Neutrophil (primary cell): ENCODE measurements around the gene PPM1N.
A peak's percentile ranks its signal among the peaks of the same experiment; 100 is the strongest.

ENCODE experiments used
- H3K27ac ChIP-seq: fragments of 200-600 bp; sonication (generic); 2 replicates; pipeline ENCODE4 v1.5.1; 2016; ENCODE audit warnings: mild to moderate bottlenecking, moderate library complexity
- H3K27me3 ChIP-seq: fragments of 200-600 bp; sonication (generic); 2 replicates; pipeline ENCODE4 v1.6.0; 2016; ENCODE audit warnings: mild to moderate bottlenecking
- H3K36me3 ChIP-seq: fragments of 200-600 bp; sonication (generic); 2 replicates; pipeline ENCODE4 v1.5.1; 2017
- H3K4me1 ChIP-seq, 2 experiments: fragments of 200-600 bp in 1 of 2; sonication (generic) in 1 of 2; 1 replicate in 1 of 2; 2 replicates in 1 of 2; pipeline versions ENCODE4 v1.5.1 to v1.6.1; 2013 to 2016; ENCODE audit warnings: low read depth in 1 of 2, low read length in 1 of 2, mild to moderate bottlenecking in 1 of 2, moderate library complexity in 1 of 2; ENCODE audit not compliant: control insufficient read depth in 1 of 2, insufficient read depth in 1 of 2
- H3K4me3 ChIP-seq, 2 experiments: fragments of 200-600 bp in 1 of 2; sonication (generic) in 1 of 2; 1 replicate in 1 of 2; 2 replicates in 1 of 2; pipeline ENCODE4 v1.5.1; 2013 to 2016; ENCODE audit warnings: low read depth in 1 of 2, low read length in 1 of 2, mild to moderate bottlenecking in 1 of 2, moderate library complexity in 1 of 2
- H3K9me3 ChIP-seq: fragments of 200-600 bp; sonication (generic); 2 replicates; pipeline ENCODE4 v1.5.1; 2016
- TF ChIP-seq, protein P1 (sequence below): fragments of 200-600 bp; sonication (generic); IDR thresholded peaks from 2 replicates; pipeline ENCODE4 v1.5.1; 2016; ENCODE audit warnings: antibody characterized with exemption

PPM1N gene, protein sequence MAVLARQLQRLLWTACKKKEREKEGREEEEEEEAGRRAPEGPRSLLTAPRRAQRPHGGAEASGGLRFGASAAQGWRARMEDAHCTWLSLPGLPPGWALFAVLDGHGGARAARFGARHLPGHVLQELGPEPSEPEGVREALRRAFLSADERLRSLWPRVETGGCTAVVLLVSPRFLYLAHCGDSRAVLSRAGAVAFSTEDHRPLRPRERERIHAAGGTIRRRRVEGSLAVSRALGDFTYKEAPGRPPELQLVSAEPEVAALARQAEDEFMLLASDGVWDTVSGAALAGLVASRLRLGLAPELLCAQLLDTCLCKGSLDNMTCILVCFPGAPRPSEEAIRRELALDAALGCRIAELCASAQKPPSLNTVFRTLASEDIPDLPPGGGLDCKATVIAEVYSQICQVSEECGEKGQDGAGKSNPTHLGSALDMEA

DNA sequence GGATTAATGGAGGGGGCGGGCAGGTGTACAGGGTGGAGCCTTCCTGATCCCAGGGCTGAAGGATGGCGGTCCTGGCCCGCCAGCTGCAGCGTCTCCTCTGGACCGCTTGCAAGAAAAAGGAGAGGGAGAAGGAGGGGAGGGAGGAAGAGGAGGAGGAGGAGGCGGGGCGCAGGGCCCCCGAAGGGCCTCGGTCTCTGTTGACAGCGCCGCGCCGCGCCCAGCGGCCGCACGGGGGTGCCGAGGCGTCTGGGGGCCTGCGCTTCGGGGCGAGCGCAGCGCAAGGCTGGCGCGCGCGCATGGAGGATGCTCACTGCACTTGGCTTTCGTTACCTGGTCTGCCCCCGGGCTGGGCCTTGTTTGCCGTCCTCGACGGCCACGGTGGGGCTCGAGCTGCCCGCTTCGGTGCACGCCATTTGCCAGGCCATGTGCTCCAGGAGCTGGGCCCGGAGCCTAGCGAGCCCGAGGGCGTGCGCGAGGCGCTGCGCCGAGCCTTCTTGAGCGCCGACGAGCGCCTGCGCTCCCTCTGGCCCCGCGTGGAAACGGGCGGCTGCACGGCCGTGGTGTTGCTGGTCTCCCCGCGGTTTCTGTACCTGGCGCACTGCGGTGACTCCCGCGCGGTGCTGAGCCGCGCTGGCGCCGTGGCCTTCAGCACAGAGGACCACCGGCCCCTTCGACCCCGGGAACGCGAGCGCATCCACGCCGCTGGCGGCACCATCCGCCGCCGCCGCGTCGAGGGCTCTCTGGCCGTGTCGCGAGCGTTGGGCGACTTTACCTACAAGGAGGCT lies at the start of gene PPM1N:
TSS of gene PPM1N (plus strand) at position 33 of the 785 bp plus-strand sequence. CDS start at position 63, 30 bp downstream.
- Histone ChIP-seq H3K27me3 (peaks cover 55% of the 10 kb centered on the region), H3K27ac (peak within 1 kb of the TSS; percentile 66), H3K36me3 (no peaks in the 10 kb centered on the region), H3K9me3 (no peaks in the 10 kb centered on the region), H3K4me3 (peak within 1 kb of the TSS; percentile 77 to 82), H3K4me1 (peaks cover 74 to 76% of the 10 kb centered on the region in 2 experiments)
- TF ChIP-seq, protein P1, sequence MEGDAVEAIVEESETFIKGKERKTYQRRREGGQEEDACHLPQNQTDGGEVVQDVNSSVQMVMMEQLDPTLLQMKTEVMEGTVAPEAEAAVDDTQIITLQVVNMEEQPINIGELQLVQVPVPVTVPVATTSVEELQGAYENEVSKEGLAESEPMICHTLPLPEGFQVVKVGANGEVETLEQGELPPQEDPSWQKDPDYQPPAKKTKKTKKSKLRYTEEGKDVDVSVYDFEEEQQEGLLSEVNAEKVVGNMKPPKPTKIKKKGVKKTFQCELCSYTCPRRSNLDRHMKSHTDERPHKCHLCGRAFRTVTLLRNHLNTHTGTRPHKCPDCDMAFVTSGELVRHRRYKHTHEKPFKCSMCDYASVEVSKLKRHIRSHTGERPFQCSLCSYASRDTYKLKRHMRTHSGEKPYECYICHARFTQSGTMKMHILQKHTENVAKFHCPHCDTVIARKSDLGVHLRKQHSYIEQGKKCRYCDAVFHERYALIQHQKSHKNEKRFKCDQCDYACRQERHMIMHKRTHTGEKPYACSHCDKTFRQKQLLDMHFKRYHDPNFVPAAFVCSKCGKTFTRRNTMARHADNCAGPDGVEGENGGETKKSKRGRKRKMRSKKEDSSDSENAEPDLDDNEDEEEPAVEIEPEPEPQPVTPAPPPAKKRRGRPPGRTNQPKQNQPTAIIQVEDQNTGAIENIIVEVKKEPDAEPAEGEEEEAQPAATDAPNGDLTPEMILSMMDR, result no peak

DNA sequence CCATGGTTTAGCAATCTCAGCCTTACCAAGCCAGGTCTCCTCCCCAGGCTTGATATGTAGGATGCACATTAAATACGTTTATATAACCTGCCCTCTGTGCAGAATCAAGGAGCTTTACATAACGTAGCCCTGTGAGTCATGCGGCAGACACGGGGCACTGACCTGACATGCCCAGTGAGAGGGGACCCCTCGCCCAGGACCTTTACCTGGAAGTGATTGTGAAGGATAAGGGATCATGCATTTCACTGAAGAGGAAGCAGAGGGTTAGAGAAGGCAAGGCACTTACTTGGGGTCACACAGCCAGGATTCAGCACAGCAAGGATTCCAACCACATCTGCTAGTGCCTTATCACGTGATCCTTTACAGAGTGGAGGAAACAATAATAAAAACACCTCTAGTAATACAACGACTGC lies 49.4 kb upstream of the PPM1N start:
- TF ChIP-seq, protein P1, result no peak
- no peak overlapping the region for H3K4me3 ChIP-seq
- H3K27me3 ChIP-seq, result peaks cover 48% of the 10 kb centered on the region
- H3K9me3 ChIP-seq, result no peaks in the 10 kb centered on the region
- H3K36me3 ChIP-seq, result no peaks in the 10 kb centered on the region
- peaks cover 34 to 38% of the 10 kb centered on the region in 2 experiments for H3K4me1 ChIP-seq
- H3K27ac ChIP-seq, result no peak overlapping the region

DNA sequence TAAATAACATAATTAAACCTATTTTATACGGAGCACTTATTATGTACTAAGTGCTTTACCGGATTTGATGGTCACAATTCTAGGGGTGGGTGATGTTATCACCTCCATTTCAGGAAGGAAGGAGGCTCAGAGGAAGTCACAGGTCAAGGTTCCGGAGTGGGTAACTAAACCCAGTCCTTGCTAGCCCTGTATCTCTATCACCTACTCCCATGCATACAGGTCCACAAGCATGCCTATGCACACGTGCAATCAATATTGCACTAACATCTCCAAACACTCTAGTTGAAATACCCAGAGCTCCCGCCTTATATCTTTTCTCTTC lies 48.3 kb upstream of the PPM1N start:
- Histone ChIP-seq H3K4me3 (peak overlapping the region; percentile 67 to 80), H3K9me3 (no peaks in the 10 kb centered on the region), H3K4me1 (peaks cover 25 to 28% of the 10 kb centered on the region in 2 experiments), H3K27me3 (peaks cover 47% of the 10 kb centered on the region), H3K27ac (peak overlapping the region; percentile 94), H3K36me3 (no peaks in the 10 kb centered on the region)
- TF ChIP-seq, protein P1, result no peak

DNA sequence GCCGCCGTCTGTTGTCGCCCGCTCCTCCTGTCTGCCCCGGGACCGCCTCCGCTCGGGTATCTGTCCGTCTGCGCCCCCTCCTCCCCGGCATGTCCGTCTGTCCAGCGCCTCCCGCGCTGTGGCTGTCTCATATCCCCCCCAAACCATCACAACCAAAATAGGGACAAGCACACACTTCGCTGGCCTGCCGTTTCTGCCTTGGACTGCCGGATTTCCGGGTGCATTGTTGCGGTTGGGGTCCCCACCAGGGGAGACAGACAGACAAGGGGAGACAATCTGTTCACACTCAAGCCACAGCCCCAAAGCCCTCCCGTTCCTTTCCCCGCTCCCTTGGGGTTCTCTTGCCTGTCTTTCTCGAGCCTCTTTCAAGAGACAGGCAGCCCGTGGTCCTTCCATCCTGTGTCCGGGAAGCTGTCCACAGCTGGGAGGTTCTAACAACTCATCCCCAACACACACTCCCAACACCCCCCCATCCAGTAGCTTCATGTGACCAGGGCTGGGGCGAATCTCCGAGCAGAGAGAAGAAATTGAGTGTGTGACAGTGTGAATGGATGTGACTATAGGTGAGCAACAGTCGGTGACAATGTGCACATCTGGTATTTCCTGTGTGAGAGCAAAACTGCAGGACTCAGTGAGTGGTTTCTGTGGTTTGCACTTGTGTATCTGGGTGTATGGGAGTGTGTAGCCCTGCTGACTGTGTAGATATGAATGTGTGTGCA lies 47.0 kb upstream of the PPM1N start:
- Histone ChIP-seq H3K9me3 (no peaks in the 10 kb centered on the region), H3K27ac (peak overlapping the region; percentile 94), H3K4me1 (peaks cover 33 to 35% of the 10 kb centered on the region in 2 experiments), H3K36me3 (no peaks in the 10 kb centered on the region), H3K27me3 (peaks cover 54% of the 10 kb centered on the region), H3K4me3 (peak overlapping the region; percentile 67 to 80)
- TF ChIP-seq, protein P1, result no peak

DNA sequence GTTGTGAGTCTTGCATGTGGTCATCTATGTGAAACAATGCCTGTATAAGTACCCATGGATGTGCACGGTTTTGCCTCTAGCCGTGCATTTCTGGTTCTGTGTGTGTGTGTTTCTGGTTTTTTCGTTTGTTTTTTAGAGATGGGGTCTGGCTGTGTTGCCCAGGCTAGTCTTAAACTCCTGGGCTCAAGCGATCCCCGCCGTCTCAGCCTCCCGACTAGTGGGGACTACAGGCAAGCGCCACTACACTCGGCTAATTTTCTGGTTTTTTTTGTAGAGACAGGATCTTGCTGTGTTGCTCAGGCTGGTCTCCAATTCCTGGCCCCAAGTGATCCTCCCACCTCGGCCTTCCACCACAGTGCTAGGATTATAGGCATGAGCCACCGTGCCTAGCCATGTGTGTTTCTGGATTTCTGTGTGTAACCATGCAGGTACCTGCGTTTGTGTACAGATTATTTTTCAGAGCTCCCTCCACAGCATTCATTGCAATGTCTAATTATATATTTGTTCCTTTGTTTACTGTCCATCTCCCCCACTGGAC lies 46.3 kb upstream of the PPM1N start:
- Histone ChIP-seq H3K4me3 (no peak overlapping the region), H3K4me1 (peaks cover 37 to 39% of the 10 kb centered on the region in 2 experiments), H3K27ac (peak overlapping the region; percentile 94), H3K9me3 (no peaks in the 10 kb centered on the region), H3K27me3 (peaks cover 54% of the 10 kb centered on the region), H3K36me3 (no peaks in the 10 kb centered on the region)
- TF ChIP-seq, protein P1, result no peak
